ENCODE results near the gene OSBPL8. TPM values are rescaled to one million over a fixed set of nuclear protein-coding genes. Genes with fewer than 3 reads are reported as not detected.

The OSBPL8 gene
- total RNA-seq, 4 donors from 2014 or later, result 65.8 to 73.5 (median 66.7) TPM

DNA sequence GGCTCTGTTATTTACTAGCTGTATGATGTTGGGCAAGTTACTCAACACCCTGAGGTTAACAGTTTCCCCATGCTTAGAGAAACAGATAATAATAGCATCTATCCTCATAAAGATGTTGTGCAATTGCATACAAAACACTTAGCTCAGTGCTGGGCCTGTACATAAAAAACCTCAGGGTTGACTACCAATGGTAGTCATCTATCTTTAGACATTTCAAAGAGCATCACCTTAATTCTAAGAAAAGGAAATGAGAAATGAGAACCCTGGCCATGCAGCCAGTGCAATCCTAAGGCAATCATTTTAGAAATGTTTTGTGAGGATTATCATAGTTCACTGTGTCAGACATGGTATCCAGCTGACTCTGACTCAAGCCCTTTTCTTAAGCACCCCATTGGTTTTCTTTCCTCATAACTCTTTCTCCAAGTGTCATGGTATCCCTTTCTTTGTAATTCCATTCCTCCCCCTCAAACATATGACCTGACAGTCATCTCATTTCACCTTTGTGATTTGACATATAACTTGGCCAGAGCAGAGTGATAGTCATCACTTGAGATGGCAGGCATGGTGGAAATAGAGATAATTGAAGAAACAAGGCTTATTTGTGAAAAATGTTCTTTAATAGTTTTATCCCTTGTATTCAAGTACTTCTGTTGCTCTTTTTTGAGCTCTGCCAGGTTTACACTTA lies 29.5 kb upstream of the OSBPL8 start:
- H3K4me3 ChIP-seq, result no peak overlapping the region
- H3K4me1 ChIP-seq, result no peaks in the 10 kb centered on the region
- ATAC-seq, result peak; percentile 82
- H3K27me3 ChIP-seq, result no peaks in the 10 kb centered on the region
- no peaks in the 10 kb centered on the region for H3K9me3 ChIP-seq
- TF ChIP-seq POLR2AphosphoS5 (IDR thresholded peaks at IDR 0.05) (no peak), POLR2A (IDR thresholded peaks at IDR 0.05) (no peak), EP300 (IDR thresholded peaks at IDR 0.05) (no peak)
- TF ChIP-seq, protein P1, sequence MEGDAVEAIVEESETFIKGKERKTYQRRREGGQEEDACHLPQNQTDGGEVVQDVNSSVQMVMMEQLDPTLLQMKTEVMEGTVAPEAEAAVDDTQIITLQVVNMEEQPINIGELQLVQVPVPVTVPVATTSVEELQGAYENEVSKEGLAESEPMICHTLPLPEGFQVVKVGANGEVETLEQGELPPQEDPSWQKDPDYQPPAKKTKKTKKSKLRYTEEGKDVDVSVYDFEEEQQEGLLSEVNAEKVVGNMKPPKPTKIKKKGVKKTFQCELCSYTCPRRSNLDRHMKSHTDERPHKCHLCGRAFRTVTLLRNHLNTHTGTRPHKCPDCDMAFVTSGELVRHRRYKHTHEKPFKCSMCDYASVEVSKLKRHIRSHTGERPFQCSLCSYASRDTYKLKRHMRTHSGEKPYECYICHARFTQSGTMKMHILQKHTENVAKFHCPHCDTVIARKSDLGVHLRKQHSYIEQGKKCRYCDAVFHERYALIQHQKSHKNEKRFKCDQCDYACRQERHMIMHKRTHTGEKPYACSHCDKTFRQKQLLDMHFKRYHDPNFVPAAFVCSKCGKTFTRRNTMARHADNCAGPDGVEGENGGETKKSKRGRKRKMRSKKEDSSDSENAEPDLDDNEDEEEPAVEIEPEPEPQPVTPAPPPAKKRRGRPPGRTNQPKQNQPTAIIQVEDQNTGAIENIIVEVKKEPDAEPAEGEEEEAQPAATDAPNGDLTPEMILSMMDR (IDR thresholded peaks at IDR 0.05), result no peak
- H3K36me3 ChIP-seq, result no peaks in the 10 kb centered on the region
- H3K27ac ChIP-seq, result no peak overlapping the region

DNA sequence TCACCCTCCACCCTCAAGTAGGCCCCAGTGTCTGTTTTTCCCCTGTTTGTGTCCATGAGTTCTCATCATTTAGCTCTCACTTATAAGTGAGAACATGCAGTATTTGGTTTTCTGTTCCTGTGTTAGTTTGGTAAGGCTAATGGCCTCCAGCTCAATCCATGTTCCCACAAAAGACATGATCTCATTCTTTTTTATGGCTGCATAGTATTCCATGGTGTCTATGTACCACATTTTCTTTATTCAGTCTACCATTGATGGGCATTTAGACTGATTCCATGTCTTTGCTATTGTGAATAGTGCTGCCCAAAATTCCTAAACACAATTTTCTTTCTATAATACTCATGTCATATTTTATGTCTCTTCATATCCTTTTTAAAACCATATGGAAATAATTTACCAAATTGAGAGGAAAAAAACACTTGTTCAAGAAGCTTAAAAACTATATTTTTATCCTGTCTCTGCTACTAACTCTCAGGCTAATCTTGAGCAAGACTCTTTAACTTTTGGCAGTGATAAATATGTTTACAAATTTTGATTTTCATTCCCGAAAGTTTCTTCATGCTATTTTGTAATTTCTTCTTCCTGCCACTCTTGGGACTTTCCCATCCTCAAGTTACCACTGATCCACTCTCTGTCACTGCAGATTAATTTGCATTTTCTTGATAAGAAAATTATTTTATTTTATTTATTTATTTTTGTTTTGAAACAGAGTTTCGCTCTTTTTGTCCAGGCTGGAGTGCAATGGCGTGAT lies 28.0 kb upstream of the OSBPL8 start:
- Histone ChIP-seq H3K36me3 (no peaks in the 10 kb centered on the region), H3K4me1 (no peaks in the 10 kb centered on the region), H3K27ac (peak overlapping the region in 1 of 4 donors; percentile 40), H3K4me3 (no peak overlapping the region), H3K27me3 (no peaks in the 10 kb centered on the region), H3K9me3 (no peaks in the 10 kb centered on the region)
- TF ChIP-seq POLR2AphosphoS5 (IDR thresholded peaks at IDR 0.05), result no peak
- TF ChIP-seq POLR2A (IDR thresholded peaks at IDR 0.05), result no peak
- TF ChIP-seq EP300 (IDR thresholded peaks at IDR 0.05), result no peak
- TF ChIP-seq, protein P1 (IDR thresholded peaks at IDR 0.05), result no peak
- WGBS, 2 donors (ENCODE audit: low coverage in 1 of 2), result 56 to 86% methylated on average over 1 to 3 of the region's 3 CpGs
- ATAC-seq, result peak; percentile 37

DNA sequence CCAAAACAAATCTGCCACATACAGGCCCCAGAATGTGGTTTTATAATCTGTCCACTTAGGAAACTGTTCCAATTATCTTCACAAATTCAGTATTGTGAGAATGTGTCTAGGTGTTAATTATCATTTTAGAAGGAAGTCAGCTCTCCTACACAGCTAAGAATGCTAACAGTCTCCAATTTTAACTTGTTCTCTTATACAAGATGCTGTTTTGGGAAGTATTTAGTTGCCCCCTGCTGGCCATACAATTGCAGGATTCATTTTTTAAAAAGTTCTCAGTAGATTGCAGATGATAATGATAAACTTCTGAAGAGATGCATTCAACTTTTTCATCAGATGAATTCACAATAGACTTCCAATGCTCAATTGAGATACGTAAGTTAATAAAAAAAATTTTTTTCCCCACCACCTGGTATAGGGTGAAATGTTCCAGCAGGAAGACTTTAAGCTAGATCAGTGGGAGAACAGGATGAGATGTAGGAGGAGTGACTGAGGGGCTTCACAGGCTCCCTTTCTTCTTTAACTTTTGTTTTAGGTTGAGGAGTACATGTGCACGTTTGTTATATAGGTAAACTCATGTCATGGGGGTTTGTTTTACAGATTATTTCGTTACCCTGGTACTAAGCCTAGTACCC lies 27.3 kb upstream of the OSBPL8 start:
- Histone ChIP-seq H3K9me3 (no peaks in the 10 kb centered on the region), H3K27me3 (no peaks in the 10 kb centered on the region), H3K4me3 (no peak overlapping the region), H3K36me3 (no peaks in the 10 kb centered on the region), H3K4me1 (no peaks in the 10 kb centered on the region), H3K27ac (no peak overlapping the region)
- 64 to 72% methylated on average over 3 of the region's 3 CpGs for WGBS, 2 donors (ENCODE audit: low coverage in 1 of 2)
- no peak for ATAC-seq
- TF ChIP-seq, protein P1 (IDR thresholded peaks at IDR 0.05), result peak; percentile 49 to 65 (median 62)
- TF ChIP-seq POLR2AphosphoS5 (IDR thresholded peaks at IDR 0.05), result no peak

DNA sequence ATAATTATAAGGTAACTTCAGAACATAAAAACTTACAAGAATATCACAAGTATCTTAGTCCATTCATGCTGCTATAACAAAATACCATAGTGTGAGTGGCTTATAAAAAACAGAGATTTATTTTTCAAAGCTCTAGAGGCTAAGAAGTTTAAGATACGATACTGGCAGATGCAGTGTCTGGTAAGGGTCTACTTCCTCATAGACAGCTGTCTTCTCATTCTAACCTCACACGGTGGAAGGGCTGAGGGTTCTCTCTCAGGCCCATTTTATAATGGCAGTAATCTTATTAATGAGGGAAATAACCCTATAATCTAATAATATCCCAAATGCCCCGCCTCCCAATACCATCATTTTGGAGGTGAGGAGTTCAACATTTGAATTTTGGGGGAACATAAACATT lies 23.7 kb upstream of the OSBPL8 start:
- TF ChIP-seq EP300 (IDR thresholded peaks at IDR 0.05), result no peak
- TF ChIP-seq POLR2AphosphoS5 (IDR thresholded peaks at IDR 0.05), result no peak
- TF ChIP-seq, protein P1 (IDR thresholded peaks at IDR 0.05), result no peak
- TF ChIP-seq POLR2A (IDR thresholded peaks at IDR 0.05), result no peak
- H3K4me3 ChIP-seq, result no peak overlapping the region
- no peaks in the 10 kb centered on the region for H3K4me1 ChIP-seq
- ATAC-seq, result no peak
- H3K9me3 ChIP-seq, result no peaks in the 10 kb centered on the region
- WGBS, 2 donors (ENCODE audit: low coverage in 1 of 2), result 87 to 96% methylated on average over 2 to 3 of the region's 3 CpGs
- H3K27me3 ChIP-seq, result no peaks in the 10 kb centered on the region
- no peak overlapping the region for H3K27ac ChIP-seq
- no peaks in the 10 kb centered on the region for H3K36me3 ChIP-seq
